T follicular helper cell (primary cell): Measurements from ENCODE around the gene VPS13D.

Experiments used
- DNase-seq: peaks from one replicate; pipeline ENCODE4 v3.0.0-alpha.2; 2020; ENCODE audit warnings: low read depth

VPS13D gene

DNA sequence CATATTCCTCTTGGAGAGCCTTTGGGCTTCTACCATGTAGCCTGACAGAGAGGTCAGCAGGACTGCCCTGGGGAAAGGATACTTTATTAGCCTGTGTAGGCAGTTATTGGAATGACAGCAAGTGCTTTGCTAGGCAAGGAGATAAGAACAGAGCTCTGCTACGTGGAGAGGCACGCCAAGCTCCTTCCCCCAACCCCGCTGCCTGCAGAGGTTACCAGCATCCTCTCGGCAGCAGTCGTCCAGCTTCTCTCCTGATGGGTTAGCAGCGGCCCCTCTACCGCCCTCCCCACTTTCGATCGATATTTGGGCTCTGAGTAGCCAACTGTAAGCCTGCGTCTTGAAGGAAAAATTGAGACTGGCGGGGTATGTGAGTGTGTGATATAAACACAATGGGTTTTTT is 265.9 kb downstream of the VPS13D start:
- DNase-seq = no peak

DNA sequence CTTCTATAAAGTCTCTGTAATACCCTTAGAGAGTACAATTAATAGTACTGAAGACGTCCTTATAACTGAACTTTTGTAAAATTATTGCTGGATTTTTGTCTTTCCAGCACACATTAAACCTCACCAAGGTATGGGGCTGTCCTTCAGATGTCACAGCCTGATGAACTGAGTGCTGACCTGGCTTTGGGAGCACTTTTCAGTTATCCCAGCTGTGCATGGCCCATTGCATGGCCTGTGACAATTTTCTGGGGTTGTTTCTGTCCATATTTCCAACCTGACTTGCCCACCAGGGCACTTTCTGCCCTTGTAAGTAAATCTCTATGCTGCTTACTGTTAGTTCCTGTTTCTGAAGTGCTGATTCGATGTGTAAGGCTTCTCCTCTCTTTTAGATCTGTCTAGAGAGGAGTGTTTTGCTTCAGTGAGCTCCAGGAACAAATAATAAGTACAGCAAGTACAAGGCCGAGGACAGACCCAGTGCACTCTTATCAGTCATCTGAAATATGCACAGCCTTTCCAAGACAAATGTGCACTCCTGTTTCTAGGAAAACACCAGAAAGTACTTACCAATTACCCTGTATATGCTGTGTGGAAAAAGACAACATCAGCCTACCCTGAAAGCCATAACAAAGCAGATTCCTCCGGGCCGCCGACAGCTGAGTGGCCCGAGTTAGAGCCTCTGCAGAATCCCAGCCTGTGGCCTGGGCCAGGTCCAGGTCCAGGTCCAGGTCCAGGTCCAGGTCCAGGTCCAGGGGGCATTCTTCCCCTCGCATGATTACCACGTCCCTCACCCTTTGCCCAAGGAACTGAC is 266.5 kb downstream of the VPS13D start:
- no peak for DNase-seq

DNA sequence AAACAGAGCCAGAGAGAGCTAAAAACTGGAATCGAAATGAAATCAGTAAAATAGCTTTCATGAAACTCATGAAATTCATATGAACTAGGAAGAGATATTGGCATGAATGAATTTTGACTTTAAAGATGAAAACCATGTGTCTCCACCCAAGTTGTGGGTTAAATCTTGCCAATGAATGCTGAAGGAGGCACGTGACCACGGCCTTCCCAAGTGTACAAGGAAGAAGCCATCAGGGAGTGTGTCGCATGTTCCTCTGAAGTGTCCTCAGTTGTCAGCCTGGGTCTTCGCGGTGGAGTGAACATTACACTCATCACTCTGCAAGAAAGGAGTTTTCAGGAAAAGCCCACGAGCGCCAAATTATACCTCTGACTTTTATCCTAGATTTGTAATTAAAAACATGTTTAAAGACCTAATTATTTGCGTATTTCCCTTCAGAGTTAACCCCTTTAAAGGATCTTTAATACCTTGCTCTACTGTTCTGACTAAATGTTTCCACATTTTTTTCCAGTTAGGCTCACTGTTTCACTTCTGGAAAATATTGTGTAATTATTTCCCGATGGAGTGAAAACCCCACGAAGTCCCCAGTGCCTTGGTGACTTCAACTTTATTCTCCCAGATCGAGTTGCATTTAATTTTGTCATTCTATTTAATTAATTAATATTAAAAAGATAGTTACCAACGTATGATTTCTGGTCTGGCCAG is 269.9 kb downstream of the VPS13D start:
- DNase-seq = no peak

DNA sequence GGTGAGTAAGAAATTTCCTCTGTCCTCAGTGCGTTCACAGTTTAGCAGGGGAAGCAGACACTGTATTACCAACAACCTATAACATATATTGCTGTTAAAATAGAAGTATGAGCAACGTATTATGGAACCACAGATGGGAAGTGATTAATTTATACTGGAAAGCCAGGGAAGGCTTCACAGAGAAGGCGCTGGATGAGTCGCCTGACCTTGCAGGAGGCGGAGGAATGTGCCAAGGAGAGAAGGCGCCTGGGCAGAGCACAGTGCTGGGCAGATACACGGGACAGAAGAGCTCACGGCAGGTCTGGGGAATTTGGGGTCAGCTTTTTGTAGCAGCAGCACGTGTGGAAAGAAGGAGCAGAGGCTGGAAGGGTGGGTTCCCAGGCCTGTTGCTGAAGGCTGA is 271.8 kb downstream of the VPS13D start:
- DNase-seq = no peak

DNA sequence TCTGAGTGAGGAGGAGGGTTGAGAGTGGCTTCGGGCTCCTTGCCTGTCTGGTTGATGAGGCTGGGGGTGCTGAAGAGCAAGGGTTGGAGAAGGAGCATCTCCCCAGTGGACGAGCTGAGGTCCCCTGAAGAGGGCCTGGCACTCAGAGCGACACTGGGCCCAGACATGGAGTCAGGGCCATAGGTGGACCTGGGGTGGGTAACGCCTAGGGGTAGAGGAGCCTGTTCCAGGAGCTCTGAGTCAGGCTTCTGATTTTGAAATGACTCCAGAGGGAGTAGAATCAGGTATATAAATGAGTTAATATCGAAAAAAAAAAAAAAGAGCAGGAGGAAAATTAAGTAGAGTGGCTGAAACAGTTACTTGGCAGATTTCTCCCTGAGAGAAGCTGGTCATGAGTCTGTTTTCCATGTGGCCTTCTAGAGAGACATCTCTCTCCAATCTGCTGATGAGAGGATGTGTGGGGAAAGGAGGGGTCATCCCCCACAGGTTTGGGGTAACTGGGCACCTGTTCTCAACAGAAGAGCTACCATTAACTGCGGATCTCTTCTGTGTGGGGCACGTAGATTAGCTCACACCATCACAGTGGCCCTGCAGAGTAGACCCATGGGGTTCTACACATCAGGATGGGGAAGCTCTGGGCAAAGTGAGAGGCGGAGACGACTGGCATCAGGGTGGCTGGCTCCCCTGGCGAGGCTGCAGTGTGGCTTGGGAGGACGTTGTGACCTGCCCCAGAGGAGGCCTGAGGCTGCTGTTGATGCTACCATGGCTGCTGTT is 272.7 kb downstream of the VPS13D start:
- no peak for DNase-seq

DNA sequence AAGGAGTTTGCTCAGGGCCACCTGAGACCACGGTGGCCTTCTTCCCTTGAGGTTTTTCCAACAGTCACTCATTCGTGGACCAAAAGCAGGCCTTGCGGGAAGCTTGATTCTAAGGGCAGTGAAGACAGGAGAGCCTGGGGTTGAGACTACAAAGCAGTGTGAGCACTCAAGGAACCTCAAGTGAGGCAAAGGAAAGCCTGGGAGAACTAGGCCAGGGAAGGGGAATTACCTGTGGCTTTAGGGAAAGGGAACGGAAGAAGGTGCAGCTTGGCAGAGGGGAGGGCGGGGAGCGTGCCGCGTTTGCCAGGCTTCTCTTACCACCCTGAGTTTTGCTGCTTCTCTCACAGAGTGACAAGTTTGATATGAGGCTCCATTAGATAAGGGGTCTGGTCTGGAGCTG is 273.9 kb downstream of the VPS13D start:
- no peak for DNase-seq

DNA sequence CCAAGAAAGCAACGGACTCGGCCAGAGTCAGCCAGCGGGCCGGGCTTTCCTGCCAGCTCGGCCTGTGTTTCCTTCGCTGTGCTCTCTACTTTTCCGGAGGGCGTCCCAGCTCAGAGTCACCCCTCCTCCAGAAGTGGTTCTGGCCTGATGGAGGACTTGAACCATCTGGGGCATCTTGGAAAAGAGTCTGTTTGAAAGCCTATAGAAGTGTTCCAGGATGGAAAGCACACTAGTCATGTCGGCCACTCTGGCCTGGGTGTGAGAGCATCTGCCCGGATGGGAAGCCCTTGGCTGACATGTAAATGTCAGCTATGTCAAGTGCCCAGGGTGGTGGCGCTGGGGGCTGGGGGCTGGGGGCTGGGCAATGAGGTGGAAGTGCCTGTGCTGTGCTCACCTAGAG is 274.8 kb downstream of the VPS13D start:
- no peak for DNase-seq

DNA sequence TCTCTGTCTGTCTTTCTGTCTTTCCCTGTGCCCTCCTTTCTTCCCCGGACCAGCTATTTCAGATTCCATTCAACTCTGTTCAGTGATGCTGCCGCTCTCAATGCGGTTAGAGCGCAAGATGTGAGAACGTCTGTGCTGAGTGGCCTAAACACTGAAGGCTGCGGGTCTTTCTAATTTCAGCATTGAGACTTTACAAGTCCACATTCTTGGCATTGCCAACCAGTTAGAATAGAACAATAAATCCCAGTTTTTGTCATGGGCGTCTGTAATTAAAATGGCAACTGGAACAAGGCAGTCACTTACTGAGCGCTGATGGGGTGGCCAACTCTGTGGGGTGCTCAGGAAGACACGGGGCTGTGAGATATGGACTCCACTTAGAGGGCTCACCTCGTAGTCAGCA is 275.4 kb downstream of the VPS13D start:
- DNase-seq = no peak

DNA sequence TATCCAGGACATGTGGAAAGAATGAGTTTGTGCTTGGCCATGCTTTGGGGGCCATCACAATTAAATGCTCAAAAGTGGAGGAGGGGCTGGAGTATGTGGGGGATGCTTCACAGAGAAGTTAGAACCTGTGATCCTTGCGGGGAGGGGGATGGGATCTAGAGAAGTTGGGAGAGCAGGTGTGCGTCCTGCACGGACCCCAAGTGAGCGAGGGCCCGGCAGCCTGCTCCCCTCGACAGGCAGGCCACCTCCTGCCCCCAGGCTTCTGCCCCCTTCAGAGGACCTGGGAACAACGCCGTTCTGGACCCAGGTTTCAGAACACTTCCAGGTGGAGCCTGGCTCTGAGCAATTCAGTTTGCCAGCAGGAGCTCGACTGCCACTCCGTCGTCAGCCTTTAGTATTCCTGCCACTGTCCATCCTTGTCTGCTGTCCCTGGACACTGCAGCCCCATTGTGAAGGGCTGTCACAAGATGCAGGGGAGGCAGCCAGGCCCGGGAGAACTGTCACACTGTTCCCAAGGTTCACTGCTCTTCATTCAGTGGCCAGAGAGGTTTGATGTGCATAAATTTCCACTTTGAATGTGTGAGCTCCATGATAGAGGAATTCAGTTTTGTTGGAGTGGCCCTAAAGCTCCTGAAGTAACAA is 275.9 kb downstream of the VPS13D start:
- DNase-seq = no peak

DNA sequence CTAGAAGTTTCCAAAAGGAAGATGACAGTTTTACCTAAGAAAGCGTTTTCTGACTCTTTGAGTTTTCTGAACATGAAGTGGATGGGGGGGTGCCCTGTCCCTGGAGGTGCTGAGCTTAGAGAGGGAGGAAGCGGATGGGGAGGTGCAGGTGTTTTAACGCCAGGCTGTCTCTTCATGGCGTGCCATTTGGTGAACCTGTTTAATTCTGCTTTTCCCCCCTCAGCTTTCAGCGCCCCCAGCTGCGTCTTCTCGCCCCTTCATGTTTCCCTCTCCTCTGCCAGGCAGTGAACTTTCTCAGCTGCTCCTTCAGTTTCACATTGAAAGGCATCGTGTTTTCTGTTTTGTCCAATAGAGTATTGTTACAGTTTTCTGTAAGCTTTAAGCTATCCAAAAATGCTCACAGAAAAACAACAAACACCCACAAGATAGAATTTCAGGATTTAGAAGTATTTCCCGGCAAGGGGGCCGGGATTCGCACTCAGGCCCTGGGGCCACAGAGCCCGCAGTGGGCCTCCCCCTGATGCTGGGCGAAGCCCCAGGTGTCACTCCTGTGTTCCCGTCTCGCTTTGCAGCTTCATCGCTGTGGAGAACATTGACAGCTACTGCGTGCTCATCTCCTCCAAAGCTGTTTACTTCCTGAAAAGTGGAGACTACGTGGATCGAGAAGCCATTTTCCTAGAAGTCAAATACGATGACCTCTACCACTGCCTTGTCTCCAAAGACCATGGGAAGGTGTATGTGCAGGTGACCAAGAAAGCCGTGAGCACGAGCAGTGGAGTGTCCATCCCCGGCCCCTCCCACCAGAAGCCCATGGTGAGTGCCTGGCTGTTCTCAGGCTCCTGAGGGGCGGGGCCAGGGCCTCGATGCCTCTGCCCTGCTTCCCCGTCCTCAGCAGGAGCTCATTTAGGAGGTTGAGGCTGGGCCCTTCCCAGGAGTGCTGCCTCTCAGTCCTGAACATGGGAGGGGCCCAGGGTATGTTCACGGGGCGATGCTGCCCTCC is 276.8 kb downstream of the VPS13D start:
- DNase-seq = no peak

DNA sequence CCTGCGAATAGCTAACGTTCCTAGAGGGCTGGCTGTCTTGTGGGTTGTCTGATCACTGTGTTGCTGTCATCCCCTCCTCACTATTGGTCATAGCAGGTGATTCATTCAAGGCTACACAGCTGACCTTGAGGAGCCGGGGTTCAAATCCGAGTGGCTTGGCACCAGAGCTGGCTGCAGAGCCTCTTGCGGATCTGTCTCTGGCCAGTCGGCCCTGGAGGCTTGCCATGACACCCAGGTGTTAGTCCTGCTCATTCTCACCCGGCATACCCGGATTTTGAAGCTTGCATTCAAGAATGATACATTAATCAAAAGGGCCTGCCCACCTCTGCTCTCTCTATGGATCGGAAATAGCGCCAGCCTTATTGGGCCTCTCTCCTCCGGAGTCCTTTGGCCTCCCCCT is 277.8 kb downstream of the VPS13D start:
- DNase-seq = no peak

DNA sequence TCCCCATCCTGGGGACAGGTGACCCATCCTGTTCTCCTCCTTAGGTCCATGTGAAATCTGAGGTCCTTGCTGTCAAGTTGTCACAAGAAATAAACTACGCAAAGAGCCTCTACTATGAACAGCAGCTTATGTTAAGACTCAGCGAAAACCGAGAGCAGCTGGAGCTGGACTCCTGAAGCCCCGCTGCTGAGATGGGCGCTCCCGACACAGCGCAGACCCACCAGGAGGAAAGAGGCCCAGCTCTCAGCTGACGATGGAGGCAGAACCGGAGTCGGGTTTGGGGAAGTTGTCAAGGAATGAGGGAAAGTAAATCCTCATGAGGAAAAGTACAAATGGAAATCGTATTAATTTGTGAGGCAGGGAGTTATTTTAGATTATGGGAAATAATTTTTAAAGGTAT is 279.0 kb downstream of the VPS13D start:
- DNase-seq = no peak

DNA sequence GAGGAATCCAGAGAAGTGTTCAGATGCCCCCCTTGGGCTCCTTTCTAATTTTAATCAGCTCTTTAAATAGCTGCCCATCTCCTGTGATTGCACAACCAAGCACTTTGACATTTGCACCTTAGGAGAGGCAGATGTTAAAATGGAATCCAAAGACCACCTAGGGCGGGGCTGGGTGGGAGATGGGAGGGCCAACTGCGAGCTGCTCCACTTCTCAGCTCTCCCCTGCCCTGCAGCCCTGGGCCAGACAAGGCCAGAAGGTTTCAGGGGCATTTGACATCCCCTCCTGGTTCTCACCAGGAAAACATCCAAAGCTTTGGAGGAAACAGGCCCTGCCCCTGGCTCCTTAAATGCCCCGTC is 281.3 kb downstream of the VPS13D start:
- DNase-seq = no peak

DNA sequence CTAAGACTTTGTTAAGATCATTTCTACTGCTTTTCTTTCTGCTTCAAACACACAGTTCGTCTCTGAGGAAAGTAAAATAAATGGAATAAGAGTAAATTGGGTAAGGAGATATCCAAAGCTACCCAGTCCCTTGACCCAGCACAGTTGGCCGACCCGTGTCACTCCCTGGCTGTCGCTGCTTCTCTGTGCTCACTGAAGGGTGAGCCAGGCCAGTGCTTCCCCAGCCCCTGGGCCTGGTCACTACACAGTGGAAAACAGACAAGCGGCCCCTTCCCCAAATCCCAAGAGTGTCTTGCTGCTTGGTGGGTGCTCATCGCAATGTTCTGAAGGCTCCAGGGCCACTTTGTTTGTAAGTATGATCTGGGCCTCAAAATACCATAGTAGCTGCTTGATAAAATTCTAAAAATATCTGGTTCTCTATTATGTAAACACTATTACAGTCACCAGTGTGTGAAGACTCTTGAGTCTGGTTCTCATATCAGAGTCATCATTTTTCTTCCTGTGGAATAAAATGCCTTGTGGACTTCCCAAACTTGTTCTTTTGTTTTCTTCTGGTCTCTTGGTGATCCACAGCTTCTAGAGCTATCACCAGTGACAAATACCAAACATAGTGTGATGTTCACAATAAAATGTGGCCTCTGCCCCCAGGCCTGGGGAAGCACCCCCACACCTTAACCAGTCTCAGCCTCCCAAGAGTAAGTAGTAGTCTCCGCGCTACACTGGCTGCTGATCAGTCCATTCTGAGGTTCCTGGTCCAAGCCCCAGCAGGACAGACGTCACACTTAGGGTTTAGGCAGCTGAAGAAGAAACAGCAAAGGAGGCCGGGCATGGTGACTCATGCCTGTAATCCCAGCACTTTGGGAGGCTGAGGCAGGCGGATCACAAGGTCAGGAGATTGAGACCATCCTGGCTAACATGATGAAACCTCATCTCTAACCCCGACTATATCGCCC is 282.0 kb downstream of the VPS13D start:
- no peak for DNase-seq

DNA sequence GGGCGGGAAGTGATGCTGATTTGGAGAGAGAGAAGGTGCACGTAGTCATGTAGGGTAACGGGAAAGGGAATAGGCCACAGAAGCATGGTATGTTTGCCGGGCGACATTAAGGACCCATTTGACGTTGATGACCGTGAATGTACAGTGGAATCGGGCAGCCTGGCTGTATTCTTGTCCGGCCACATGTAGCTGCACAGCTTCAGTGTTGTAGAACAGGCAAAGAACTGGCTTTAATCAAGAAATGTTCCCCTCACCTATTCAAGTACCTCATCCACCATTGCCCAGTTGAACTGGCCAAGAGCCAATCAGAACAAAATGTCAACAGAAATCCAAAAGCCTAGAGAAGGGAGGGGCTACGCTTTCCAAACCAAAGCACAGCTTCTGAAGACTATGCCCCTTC is 283.4 kb downstream of the VPS13D start:
- DNase-seq = no peak

DNA sequence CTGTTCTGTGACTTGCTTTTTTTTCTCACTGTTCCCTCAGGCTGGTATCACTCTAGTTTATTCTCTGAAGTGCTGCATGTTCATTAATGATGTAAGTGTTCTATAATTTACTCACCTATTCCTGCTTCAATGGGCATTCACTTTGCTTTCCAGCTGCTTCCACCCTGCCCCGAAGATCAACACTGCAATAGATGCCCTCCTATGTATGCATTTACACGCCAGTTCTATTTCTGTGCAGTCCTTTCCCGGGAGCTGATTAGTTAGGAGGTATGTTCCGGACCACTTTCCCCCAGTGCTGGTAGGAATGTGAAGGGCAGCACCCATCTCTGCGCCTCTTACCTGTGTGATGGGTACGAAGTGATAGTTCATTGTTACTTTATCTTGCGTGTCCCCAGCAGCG is 284.8 kb downstream of the VPS13D start:
- DNase-seq = no peak

DNA sequence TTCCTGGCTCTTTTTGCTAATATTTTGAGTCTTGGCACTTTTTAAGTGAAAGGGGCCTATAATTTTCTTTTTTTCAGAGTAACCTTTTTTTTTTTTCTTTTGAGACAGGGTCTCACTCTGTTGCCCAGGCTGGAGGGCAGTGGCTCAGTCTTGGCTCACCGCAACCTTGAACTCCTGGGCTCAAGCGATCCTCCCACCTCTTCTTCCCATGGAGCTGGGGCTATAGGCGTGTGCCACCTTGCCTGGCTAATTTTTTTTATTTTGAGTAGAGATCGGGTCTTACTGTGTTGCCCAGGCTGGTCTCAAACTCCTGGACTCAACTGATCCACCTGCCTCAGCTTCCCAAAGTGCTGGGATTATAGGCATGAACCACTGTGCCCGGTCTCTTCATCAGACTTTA is 285.4 kb downstream of the VPS13D start:
- no peak for DNase-seq

DNA sequence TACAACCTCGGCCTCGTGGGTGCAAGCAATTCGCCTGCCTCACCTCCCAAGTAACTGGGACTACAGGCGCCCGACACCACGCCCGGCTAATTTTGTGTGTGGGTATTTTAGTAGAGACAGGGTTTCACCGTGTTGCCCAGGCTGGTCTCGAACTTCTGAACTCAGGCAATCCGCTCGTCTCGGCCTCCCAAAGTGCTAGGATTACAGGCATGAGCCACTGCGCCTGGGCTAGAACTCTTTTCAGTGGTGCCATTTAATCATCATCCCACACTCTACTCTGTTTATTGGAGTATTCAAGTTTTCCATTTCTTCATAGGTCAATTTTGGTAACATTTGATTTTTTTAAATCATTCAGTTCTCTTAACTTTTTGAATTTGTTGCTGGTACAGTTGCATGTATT is 286.9 kb downstream of the VPS13D start:
- DNase-seq = no peak

DNA sequence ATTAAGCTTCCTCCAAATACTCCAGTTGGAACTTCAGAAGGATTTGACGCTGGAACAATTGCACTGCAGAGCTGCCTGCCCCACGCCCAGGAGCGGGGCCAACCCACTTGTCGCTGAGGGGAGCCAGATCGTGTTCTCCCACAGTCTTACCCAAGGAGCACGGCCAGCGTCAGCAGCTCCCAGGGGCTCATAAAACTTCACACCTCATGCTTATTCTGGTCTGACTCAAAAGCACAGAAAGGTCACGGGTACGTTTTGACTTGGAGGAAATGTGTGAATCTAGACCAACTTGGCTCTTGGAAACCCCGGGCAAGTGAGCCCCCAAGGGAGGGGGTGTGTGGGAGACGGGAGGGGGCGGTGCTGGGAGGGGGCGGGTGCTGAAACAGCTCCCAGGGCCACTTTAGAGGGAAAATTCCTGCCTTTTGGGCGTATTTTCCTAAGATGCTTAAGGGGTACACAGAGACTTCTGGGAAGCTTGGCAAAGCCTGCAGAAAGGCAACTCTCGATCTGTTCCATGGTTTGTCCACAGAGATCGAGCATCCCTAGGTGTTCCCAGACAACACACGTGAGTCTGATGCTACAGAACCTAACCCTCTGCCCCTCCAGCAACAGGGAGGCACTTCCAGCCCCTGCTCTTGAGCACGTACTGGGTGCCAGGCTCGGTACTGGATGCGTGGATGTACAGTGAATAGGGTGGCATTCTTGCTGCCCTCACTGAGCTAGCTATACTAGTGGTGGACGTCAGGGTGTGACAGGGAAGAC is 289.3 kb downstream of the VPS13D start:
- no peak for DNase-seq
